ENCODE data around the gene FRMD1.

DNA sequence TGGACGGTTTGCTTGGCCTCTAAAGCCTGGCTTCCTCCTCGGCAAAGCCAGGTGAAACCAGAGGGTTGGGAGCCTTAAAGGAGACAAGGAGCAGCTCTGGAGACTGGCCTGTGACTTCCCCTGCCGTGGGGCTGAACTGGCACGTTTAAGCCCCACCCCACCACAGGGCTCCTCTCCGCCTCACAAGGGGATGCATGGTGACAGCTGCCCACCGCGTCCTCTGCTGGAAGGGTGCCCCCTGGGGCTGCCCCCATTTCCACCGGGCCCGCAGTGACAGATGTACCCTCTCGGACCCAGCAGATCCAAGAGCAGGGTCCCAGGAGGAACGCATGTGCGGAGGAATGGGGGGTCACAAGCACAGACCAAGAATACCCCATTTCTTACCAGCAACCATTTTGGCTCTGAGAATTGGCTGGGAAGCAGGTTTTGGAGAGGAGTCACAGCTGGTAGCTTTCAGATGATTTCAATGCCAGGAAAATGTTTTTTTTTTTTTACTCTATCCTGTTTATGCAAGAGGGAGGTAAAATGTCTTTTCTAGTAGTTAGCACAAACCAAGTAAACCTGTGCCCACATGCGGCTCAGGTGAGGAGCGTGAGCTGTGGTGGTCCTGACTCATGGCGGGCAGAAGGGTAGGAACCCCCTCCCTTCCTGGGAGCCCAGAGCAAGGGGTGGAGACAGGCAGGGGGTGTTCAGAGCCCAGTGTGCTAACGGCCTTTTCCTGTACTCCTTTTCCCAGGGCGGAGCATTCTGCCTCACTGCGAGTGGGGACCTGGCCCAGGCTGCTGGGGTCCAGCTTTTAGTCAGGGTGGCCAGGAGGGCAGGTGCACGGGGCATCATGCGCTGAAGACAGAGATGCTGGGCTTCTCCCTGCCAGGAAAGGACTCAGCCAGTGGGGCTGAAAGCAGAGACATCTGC is 33.0 kb downstream of the FRMD1 start:
- TF ChIP-seq POLR2A (IDR thresholded peaks at IDR 0.05), result no peak
- TF ChIP-seq, protein P1, sequence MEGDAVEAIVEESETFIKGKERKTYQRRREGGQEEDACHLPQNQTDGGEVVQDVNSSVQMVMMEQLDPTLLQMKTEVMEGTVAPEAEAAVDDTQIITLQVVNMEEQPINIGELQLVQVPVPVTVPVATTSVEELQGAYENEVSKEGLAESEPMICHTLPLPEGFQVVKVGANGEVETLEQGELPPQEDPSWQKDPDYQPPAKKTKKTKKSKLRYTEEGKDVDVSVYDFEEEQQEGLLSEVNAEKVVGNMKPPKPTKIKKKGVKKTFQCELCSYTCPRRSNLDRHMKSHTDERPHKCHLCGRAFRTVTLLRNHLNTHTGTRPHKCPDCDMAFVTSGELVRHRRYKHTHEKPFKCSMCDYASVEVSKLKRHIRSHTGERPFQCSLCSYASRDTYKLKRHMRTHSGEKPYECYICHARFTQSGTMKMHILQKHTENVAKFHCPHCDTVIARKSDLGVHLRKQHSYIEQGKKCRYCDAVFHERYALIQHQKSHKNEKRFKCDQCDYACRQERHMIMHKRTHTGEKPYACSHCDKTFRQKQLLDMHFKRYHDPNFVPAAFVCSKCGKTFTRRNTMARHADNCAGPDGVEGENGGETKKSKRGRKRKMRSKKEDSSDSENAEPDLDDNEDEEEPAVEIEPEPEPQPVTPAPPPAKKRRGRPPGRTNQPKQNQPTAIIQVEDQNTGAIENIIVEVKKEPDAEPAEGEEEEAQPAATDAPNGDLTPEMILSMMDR (IDR thresholded peaks at IDR 0.05), result no peak
